Kidney epithelial cell (primary cell): Measurements from ENCODE around the gene SOX14. TPM values are rescaled to one million over a fixed set of nuclear protein-coding genes. Genes with fewer than 3 reads are reported as not detected.

ENCODE experiments used
- DNase-seq: peaks from one replicate; pipeline ENCODE4 v3.0.0-alpha.2; 2010; ENCODE audit warnings: low read depth
- H3K27me3 ChIP-seq: 2 replicates; pipeline ENCODE4 v1.6.0; 2011; ENCODE audit warnings: low read length; ENCODE audit not compliant: control insufficient read depth, insufficient read depth
- H3K36me3 ChIP-seq: 2 replicates; pipeline ENCODE4 v1.5.1; 2011; ENCODE audit warnings: low read length; ENCODE audit not compliant: control insufficient read depth, insufficient read depth
- H3K4me3 ChIP-seq: 2 replicates; pipeline ENCODE4 v1.5.1; 2011; ENCODE audit warnings: low read depth, mild to moderate bottlenecking, control low read depth, low read length
- CTCF ChIP-seq: IDR thresholded peaks from 2 replicates; pipeline ENCODE4 v1.5.1; 2011; ENCODE audit warnings: mild to moderate bottlenecking, moderate library complexity, low read length, control low read depth, inconsistent platforms; ENCODE audit not compliant: insufficient read depth, poor library complexity, severe bottlenecking
- total RNA-seq: library from RNA; depleted of rRNA; stranded (reverse); fragments of >200 nt; gene quantifications from 2 replicates; pipeline ENCODE4 v1.2.3, GENCODE V29; 2015

The SOX14 gene
- total RNA-seq, 1 donor from 2014 or later, result not detected

- no peak for TF ChIP-seq CTCF
- H3K36me3 ChIP-seq, result no peaks in the 10 kb centered on the region
- H3K4me3 ChIP-seq, result no peak overlapping the region
- no peaks in the 10 kb centered on the region for H3K27me3 ChIP-seq
- DNase-seq, result no peak
These were observed 45.4 kb downstream of the SOX14 start for GRCh38 chr3:137809509-137809908.

GRCh38 chr3:137812023-137812422 is 47.9 kb downstream of the SOX14 start:
- Histone ChIP-seq H3K36me3 (no peaks in the 10 kb centered on the region), H3K4me3 (no peak overlapping the region), H3K27me3 (no peaks in the 10 kb centered on the region)
- no peak for DNase-seq
- no peak for TF ChIP-seq CTCF

GRCh38 chr3:137815251-137815650 is 51.1 kb downstream of the SOX14 start:
- DNase-seq, result no peak
- Histone ChIP-seq H3K4me3 (no peak overlapping the region), H3K27me3 (no peaks in the 10 kb centered on the region), H3K36me3 (no peaks in the 10 kb centered on the region)
- no peak for TF ChIP-seq CTCF

Other genes starting within 250 kb of the SOX14 start
- gene CLDN18, start 245.8 kb downstream of the SOX14 start, total RNA-seq, result not detected in 2 replicates